MV-4-11 (cell line): Measurements from ENCODE around the gene MYO1E.
A peak's percentile ranks its signal among the peaks of the same experiment; 100 is the strongest.

Source experiments
- DNase-seq: peaks from one replicate; lab custom pipeline; 2025; lab: John Stamatoyannopoulos, UW

Gene MYO1E

GRCh38 chr15:59292442-59293151 lies 80.1 kb downstream of the MYO1E start:
- no peak for DNase-seq

DNA sequence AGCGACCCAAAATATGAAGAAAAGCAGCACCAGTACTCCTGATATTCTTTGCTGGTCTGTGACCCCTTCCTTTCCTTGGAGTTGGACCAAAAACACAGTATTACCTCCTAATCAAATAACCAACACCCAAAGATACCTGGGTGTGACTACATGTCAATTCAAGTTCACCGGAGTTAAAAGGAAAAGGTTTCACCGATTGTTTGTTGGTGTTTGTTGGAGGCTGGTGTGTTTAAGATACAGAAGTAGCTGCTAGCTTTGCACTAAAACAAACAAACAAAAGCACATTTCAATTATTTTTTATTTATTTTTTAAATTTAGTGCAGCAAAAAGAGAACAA lies 81.5 kb downstream of the MYO1E start:
- no peak for DNase-seq

DNA sequence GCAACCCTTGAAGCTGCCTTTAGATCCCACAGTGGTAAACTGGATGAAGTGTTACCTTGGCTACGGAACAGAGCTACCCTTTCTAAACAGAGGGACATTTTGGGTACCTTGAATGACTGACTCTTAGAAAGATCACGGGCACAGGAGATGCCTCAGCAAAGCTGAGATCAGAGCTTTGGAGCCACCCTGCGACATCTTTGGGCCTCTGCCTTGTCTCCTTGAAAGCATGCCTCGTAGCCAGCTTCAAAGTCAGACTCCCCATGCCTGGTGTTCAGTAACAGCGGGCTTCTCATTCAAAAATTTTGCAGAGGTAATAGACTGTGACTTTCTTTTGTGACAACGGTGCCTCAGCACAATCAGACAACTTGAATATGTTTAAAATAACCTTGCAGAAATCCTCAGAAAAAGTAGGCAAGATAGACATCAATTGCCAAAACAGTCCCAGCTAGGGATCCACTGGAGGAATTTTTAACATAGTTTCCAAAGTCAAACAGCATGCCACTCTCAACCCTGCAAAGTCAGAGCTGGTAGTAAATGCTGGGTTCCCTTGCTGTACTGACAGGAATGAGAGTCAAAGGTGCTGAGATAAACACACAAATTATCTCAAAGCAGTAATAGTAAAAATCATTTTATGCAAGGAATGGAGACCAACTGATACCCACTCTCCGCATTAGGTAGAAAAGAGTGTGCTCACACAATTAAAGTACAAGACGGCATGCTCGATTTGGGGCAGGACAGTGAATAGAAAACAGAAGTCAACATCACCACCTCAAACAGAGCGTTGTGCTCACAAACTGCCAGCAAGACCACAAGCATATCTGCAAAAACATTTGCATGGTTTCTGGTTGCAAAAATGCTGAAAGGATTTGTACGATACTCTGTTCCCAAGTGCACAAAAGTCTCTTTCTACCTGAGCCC lies 82.1 kb downstream of the MYO1E start:
- peak; percentile 23 for DNase-seq

- no peak for DNase-seq
Observed at GRCh38 chr15:59289574-59289973, 83.1 kb downstream of the MYO1E start.

GRCh38 chr15:59283717-59284391 lies 88.8 kb downstream of the MYO1E start:
- no peak for DNase-seq

GRCh38 chr15:59282515-59283337 lies 89.9 kb downstream of the MYO1E start:
- no peak for DNase-seq

DNA sequence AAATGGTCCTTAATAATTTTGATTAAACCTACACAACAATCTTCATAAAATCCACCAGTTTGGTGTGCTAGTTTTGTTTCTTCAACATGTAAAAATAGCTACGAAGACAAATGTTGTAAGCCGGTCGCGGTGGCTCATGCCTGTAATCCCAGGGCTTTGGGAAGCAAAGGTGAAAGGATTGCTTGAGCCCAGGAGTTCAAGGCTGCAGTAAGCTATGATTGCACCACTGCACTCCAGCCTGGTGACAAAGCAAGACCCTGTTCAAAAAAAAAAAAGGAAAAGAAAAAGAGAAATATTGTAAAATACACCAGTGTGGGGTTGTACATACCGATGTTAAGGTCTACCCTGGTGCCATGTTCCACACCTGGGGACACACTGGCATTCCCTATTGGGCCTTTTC lies 91.0 kb downstream of the MYO1E start:
- no peak for DNase-seq

DNA sequence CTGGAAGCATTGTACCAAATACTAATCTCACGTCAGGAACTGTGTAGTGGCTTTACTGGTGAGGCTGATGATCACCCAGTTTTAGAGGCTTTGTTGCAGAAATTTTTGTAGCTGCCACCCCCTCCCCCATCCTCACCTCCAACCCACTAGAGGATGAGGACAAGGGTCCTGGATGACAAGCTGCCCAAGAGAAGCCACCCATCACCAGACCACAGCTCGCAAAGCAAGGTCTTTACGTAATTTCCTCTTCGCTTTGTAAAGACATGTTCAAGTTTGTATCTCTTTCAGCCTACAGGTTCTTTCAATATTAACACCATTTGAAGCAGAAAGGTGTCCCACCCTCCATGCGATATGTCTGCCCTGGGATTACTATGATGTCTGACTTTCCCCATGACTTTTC lies 91.8 kb downstream of the MYO1E start:
- DNase-seq = peak; percentile 41

- DNase-seq = peak; percentile 31
Observed at GRCh38 chr15:59280292-59280691, 92.4 kb downstream of the MYO1E start.

GRCh38 chr15:59279023-59279422 lies 93.6 kb downstream of the MYO1E start:
- DNase-seq = no peak

- no peak for DNase-seq
Observed at GRCh38 chr15:59278120-59278519, 94.6 kb downstream of the MYO1E start.

DNA sequence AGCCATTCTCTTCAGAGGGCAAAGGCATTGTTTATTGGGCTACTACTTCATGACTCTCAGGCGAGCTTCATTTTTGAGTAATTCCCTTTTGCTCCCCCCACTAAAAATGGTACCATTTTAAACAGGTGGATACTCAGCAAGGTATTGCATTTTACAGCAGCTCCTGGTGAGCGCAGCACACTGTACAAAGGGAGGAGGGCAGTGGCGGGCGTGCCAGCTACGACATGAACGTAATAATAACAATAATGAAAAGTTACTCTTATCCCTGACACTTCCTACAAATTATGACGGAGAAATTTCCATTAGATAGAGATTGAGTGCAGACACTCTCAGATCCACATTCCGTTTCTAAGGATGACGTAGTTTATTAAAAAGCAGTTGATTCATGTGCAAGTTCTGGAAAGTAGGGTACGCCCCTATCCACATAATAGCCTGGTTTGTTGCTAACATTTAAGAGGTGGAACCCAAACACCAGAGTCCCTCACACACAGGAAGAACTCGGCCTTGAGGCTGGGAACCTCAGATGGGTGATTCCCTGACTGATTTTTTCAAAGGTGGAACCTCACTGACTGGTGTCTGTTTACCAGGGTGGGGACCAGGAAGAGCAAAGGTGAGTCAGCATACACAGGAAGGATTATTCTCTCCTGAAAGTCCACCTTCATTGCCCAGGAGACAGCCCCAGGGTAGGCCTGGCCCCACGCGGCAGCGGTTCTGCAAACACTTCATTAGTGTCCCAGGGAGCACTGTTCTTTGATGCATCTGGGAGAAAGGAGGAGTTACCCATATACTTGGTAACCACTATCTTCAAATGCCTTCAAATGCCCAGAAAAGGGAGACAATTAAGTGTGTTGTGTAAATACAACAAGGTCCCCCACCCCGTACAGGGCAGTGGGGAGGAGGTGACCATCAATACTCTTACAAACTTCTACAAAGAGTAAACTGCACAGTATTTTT lies 96.2 kb downstream of the MYO1E start:
- no peak for DNase-seq

GRCh38 chr15:59274126-59274970 lies 98.3 kb downstream of the MYO1E start:
- peak; percentile 86 for DNase-seq

GRCh38 chr15:59273234-59273633 lies 99.4 kb downstream of the MYO1E start:
- DNase-seq = no peak

DNA sequence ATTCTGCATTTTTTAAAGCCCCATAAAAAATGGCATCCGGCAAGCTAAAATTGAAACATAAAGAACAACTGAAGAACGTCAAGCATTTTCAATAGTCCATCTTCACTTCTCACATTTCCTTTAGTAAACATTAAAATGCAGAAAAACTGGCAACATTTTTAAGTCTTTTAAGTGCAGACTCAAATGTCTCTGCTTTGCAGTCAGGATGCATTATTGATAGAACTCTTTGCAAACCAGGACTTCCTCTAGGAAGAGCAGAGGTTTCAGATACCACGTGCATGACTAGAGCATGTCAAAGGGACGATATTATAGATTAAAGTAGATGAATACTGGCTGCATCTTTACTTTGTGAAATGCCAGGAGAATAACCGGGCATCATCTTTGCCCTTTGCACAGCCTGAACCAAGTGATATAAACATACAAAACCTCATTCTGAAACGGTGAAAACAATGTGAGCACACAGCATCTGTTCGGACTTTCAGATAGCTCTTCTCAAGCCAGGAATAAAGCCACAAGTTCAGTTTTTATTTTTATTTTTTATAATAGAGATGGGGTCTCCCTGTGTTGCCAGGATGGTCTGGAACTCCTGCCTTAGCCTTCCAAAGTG lies 101.0 kb downstream of the MYO1E start:
- no peak for DNase-seq

- no peak for DNase-seq
Observed at GRCh38 chr15:59268852-59269407, 103.7 kb downstream of the MYO1E start.

DNA sequence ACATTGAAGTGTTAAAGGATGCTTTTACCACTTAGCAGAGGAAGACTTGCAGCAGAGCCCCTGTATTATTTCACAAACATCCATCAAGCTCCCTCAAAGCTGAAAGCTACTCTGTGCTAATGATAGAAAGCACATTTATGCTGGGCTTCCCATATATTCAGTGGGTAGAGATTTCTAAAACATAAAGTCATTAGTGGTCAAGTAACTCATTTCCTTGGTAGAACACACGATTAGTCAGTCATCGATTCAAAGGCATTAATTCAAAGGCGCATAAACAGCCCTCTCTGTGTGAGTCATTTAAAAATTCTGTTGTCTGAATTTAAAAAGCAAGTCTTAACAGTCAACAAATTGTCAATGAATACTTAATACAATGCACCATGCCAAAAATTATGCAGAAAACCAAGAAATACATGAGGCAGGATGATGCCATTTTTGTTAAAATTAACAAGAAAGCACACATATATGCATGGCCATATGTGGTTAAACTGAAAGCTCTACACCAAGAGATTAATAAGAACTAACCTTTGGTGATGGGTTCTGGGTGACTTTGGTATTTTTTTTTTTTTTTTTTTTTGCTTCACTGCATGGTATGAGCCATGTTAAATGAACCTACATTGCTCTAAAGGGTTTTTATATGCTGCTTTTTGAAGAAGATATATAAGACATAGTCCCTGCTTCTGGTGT lies 104.4 kb downstream of the MYO1E start:
- DNase-seq = peak; percentile 23

- DNase-seq = no peak
Observed at GRCh38 chr15:59266028-59266427, 106.6 kb downstream of the MYO1E start.
